HG03097 (cell line): ENCODE results near the gene KRT5.

ENCODE experiments used
- ATAC-seq: cut with Tn5 transposase; IDR thresholded peaks from one replicate; pipeline ENCODE4 v1.9.1; 2021; ENCODE audit not compliant: unreplicated experiment, low FRiP score

KRT5 gene

GRCh38 chr12:52519826-52520662, at the start of gene KRT5:
TSS of gene KRT5 (minus strand) at chr12:52520394. CDS start at chr12:52520296, 98 bp downstream.
- ATAC-seq: no peak

GRCh38 chr12:52568111-52568510, 47.9 kb upstream of the KRT5 start:
- no peak for ATAC-seq

DNA sequence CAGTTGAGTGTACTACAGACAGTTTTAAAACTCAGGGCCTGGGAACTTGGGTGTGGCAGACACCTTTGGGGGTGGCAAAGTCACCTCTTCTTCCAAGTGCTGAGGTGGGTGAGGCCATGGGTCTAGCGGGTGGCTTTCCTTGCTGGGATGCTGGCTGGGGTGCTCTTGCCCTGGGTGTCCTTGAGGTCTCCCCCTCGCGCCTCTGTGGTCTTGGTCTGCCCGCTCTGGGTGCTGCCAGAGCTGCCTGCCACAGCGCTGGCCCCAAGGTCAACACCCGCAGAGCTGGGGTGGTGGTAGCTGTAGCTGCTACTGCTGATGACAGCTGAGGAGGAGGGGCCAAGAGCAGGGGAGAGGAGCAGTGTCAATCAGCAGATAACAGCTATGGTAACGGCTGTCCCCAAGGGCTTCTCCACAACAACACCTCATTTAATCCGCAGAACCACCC, 46.7 kb upstream of the KRT5 start:
- ATAC-seq: no peak

DNA sequence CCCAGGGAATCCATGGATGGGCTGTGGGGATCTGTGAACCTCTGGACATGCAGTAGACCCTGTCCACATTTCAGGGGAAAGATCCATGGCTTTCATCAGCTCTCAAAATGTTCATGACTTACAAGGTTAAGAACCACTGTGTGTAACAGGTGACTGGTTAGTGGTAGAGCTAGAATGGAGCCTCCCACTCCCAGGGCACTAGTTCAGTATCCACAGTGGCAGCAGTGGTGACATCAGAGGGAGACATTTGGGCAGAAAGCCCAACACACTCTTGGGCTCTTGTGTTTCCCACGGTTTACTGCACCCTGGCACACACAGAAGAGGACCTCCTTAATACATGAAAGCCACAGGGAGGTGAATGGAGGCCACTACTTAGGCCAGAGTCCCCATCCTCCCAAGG, 44.4 kb upstream of the KRT5 start:
- no peak for ATAC-seq

DNA sequence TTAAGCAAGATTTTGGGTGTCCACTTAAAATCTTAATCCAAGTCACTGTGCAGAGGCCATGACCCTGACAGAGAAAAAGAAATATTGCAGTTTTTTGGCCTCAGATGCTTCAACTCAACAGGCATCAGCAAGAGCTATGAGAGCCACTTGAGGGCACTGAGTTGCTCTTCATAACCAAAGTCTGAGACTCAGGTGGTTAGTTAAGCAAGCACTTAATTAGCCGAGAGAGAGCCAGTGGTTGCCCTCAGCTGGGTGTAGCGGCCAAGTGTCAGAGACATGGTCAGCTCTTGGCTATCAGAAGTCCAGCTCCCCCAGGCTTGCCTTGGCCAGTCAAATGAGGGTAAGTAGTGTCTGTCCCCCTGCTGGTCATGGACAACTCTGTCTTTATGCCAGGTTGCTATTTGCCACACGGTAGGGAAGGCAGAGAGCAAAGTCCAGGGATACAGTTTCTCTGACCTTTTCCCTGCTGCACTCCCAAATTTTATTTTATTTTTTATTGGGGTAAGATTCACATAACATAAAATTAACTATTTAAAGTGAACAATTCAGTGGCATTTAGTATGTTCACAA, 41.8 kb upstream of the KRT5 start:
- no peak for ATAC-seq

- ATAC-seq: no peak
Measured at GRCh38 chr12:52559979-52560378, 39.8 kb upstream of the KRT5 start.

DNA sequence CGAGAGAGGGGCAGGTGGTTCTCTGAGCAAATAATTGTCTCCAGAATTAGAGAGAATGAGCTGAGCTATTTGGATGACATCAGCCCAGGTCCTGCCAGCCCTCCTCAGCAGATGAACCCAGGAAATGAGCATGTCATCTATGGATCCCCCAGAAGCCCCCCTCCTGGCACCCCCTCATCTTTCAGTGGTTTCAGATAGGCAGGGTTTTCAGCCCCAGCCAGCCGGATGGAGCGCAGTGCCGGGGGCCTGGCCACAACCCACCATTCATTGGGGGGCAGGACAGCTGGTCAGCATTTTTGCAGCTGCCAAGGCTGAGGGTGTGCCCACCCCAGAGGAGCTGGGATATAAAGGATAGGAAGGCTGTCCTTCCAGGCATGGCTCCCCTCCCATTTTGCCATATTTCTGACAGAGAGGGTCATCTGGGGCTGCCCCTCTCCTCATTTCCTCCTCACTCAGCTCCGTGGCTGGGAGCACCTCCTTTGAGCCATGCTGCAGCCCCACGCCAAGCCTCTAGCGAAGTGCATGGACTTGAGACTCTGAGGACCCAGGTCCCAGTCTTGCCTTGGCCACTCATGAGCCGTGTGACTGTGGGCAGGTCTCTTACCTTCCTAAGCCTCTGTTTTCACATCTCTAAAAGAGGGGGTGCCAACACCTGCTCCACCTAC, 38.7 kb upstream of the KRT5 start:
- ATAC-seq: no peak

- no peak for ATAC-seq
Measured at GRCh38 chr12:52557476-52557875, 37.3 kb upstream of the KRT5 start.

- ATAC-seq: no peak
Measured at GRCh38 chr12:52555577-52555976, 35.4 kb upstream of the KRT5 start.

DNA sequence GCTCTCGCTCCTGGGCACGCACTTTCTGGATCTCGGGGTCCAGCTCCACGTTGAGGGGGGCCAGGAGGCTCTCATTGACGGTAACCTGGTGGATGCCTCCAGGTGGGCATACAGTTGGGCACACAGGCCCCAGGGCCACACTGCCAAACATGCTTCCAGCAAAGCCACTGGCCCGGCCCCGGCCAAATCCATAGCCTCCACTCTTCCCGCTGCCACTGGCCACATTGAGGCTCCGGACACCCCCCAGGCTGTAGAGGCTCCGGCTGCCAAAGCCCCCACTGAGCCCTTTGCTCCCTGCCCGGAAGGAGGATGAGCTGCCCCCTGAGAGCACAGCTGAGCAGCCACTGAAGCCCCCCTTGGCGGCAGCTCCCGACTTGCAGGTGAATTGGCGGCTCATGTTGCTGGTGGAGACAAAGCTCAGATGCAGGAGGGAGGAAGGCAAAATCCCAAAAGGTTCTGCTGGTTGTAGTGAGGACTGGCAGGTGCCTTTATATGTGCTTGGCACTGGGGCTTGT, 32.5 kb upstream of the KRT5 start, which contains the start of gene KRT71:
Gene KRT71 (minus strand): TSS at position 465 of the 515 bp plus-strand sequence. CDS start 68 bp downstream, at position 397.
- no peak for ATAC-seq

DNA sequence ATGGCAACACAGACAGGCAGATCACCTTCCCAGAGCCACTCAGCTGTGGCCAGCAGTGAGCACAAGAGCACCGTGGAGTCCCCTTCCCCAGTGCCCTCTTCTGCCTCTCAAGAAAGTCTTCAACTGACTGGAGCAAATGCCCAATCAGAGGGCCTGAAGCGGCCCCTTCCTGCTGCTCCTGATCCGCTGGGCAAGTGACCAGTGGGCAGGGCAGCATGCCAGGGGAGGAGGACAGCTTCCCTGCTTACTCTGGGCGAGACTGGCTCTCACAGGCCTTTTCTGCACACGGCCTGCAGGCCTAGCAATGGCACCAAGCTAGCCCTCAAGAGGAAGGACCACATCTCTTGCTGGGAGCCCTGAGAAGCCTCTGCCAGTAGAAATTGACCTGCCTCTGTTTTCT, 31.9 kb upstream of the KRT5 start:
- ATAC-seq: no peak

DNA sequence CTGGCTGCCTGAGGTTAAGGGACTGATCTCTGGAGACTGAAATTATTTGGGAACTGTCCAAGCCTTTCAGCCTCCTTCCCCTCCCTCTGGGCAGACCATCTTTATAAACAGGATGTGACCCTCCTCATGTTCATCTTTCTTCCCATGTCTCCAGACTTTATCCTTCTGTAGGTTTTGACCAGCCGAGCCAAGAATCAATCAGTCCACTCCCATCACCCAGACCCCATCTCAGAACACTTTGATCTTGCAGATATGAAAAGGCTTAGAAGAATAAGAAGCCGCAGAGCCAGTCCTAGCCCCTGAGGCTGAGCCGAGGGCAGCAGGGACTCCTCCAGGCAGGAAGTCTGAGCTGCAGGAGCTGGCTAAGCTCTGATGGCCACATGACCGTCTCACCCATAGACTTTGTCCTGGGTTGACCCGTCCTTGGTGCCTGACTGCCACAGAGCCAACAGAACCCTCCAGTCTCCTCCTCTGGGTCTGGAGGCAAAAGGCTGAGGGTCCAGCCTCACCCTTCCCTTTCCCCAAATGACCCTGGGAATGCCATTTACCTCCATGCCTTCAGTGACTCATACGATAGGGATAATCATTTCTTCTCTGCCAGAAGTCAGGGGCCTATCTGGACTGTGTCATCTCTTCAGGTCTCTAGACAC, 31.1 kb upstream of the KRT5 start:
- no peak for ATAC-seq

DNA sequence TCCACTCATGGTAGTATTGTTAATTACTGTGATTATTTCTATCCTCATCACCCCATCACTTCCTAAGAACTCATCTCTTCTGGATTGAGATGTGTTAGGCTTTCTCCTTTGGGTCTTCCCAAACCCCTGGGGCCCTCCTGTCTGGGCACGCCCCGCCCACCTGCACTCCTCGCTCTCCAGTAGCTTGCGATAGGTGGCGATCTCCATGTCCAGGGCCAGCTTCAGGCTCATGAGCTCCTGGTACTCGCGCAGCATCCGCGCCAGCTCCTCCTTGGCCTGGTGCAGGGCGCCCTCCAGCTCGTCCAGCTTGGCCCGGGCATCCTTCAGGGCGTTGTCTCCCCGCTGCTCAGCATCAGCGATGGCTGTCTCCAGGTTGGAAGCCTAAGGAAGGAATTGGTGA, 25.9 kb upstream of the KRT5 start:
- no peak for ATAC-seq

DNA sequence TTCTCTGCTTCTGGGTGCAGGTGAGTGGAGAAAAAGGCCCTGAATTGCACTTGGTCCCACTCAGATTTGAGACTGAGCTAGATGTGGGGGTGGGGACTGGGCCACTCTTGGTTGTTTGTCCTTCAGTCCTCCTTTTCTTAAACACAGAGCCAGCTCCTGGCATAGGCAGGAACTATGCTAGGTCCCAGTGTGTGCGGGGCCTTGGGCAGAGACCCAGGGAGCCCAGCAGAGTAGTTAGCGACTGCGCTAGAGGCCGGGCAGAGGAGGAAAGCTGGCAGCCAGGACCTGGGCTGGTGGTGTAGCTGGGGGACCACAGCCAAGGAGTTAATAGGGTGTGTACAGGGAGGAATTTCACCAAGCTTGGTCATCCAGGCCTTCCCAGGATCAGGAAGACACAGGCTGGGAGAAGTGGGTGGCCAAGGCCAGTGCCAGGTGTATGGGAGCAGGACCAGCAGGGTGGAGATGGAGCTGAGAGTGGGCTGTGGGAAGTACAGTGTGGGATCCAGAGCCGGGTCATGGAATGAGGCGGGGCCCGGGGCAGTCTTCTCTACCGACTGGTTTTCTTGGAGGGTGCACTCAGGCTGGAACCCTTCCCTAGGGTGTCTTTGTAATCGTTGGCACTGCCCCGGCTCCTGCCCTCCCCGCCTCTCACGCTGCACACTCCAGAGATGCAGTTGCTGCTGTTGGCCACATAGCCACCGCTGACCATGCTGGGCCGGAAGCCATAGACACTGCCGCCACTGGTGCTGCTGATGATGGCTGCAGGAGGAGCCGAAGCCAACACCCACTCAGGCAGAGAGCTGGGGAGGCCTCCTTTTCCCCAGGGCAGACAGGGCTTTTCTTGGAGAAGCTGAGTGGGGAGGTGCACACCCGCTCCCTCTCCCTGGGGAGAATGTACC, 24.0 kb upstream of the KRT5 start:
- ATAC-seq: no peak

- ATAC-seq: no peak
Measured at GRCh38 chr12:52542785-52543318, 22.7 kb upstream of the KRT5 start.

GRCh38 chr12:52542157-52542556, 22.0 kb upstream of the KRT5 start:
- no peak for ATAC-seq

- no peak for ATAC-seq
Measured at GRCh38 chr12:52541709-52542108, 21.5 kb upstream of the KRT5 start.

DNA sequence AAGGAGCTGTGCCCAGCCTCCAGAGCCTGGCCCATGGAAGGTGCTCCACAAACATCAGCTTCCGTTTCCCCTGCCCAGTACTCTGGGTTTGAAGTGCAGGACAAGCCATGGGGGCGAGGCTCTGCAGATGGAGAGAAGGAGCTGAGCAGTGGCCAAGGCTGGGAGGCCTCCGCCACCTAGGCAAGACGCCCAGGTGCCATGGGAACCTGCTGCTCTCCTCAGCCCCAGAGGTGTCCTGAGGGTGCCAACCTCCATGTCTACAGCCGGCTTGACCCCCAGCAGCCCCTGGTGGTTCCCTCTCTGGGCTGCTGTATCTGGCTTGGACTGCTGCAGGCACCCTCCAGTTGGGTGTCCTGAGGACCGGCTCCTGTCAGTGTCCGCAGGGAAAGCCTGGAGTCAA, 20.3 kb upstream of the KRT5 start:
- ATAC-seq: no peak

GRCh38 chr12:52539821-52540173, 19.6 kb upstream of the KRT5 start:
- no peak for ATAC-seq
